Stimulated activated CD4-positive, alpha-beta T cell treated with anti-CD3 and anti-CD28 coated beads, Interleukin-2, amount 100 ng/mL, for 48 hours (primary cell): ENCODE results near the gene C2orf66.

ENCODE experiments used
- DNase-seq, 2 donors: peaks; one replicate each; pipeline ENCODE4 v3.0.0-alpha.2; 2020

C2orf66 gene

DNA sequence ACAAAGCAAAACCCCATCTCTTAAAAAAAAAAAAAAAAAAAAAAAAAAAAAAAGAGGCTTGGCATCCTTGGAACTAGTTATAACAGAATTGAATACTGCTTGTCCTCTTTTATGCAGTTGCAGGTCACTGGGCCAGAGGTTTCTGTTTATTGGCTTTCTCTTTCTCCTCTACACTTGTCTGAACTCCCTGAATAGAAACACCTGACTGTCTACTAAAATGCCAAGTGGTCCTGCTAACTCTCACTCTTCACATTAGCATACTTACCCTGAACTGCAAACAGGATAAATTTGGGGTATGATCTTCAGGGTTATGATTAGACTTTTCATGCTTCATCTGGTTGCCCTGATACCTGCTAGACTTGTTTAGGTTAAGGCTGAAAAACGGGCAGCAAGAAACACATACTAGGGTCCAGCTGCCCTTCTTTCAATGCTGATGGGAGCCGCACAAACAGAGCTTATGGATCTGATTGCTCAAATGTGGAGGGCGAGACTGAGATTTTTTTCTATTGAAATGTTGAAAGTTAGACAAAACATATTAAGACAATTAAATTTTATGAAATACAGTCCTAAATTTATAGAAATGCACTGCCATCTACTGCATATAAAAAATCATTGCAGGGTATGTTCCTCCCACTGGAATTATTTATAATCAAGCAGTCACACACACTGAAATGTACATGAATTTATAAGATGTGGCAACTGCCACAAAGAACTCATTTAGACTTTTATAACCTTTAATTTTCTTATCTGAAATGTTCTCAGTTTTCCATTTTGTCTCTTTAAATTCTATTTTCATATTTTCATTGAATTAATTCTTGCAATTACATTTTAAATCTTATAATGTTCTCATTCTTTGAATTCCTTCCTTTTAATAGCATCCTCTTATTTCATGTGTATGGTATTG is 50.4 kb downstream of the C2orf66 start:
- DNase-seq, result no peak
